Neutrophil (primary cell): ENCODE results near the gene CNOT1.

ENCODE experiments used
- H3K27ac ChIP-seq: fragments of 200-600 bp; sonication (generic); 2 replicates; pipeline ENCODE4 v1.5.1; 2016; ENCODE audit warnings: mild to moderate bottlenecking, moderate library complexity
- H3K27me3 ChIP-seq: fragments of 200-600 bp; sonication (generic); 2 replicates; pipeline ENCODE4 v1.6.0; 2016; ENCODE audit warnings: mild to moderate bottlenecking
- H3K36me3 ChIP-seq: fragments of 200-600 bp; sonication (generic); 2 replicates; pipeline ENCODE4 v1.5.1; 2017
- H3K4me1 ChIP-seq, 2 experiments: fragments of 200-600 bp in 1 of 2; sonication (generic) in 1 of 2; 1 replicate in 1 of 2; 2 replicates in 1 of 2; pipeline versions ENCODE4 v1.5.1 to v1.6.1; 2013 to 2016; ENCODE audit warnings: low read depth in 1 of 2, low read length in 1 of 2, mild to moderate bottlenecking in 1 of 2, moderate library complexity in 1 of 2; ENCODE audit not compliant: control insufficient read depth in 1 of 2, insufficient read depth in 1 of 2
- H3K4me3 ChIP-seq, 2 experiments: fragments of 200-600 bp in 1 of 2; sonication (generic) in 1 of 2; 1 replicate in 1 of 2; 2 replicates in 1 of 2; pipeline ENCODE4 v1.5.1; 2013 to 2016; ENCODE audit warnings: low read depth in 1 of 2, low read length in 1 of 2, mild to moderate bottlenecking in 1 of 2, moderate library complexity in 1 of 2
- H3K9me3 ChIP-seq: fragments of 200-600 bp; sonication (generic); 2 replicates; pipeline ENCODE4 v1.5.1; 2016
- TF ChIP-seq, protein P1 (sequence below): fragments of 200-600 bp; sonication (generic); IDR thresholded peaks from 2 replicates; pipeline ENCODE4 v1.5.1; 2016; ENCODE audit warnings: antibody characterized with exemption

Gene CNOT1

DNA sequence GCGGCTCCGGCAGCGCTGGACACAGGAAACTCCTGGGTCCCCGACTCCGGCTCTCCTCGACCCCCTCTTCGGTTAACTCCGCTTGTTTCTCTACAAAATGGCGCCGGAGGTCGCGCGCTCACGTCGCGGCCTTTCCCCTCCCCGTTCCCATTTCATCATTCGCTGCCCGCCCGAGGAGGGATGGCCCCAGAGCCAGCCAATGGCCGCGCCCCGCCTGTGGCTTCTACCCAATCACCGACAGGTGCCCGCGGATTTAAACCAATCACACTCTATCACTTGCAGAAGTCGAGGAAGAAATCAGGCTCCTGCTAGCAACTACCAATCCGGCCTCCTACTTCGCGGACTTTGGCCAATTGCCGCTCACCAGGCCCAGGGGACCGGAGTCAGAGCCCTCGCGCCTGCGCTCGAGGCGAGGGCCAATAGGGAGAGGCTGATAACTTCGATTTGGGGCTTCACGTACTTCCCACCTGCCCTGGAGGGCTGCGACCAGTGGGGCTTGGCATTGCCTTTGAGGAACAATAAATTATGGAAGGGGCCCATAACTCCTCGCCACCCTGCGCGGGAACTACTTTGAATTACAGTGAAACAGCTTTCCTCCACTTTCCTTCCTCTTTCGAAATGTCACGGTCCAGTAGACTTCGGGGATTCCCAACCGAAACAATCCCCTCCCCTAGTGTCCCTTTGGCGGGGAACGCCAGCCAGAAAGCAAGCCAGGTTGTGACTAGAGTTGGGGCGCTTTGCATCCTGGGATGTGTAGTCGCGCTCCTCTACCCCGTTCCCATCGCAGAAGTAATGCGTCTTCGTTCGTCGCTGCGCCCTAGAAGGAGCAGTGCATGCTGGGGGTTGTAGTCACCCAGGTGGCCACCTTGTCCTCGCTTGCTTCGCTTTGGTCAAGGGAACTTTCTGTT is at the start of gene CNOT1:
TSS of gene CNOT1 (minus strand) at position 94 of the 908 bp plus-strand sequence. CDS start 30,489 bp downstream, outside the sequence.
- peak within 1 kb of the TSS; percentile 96 for H3K27ac ChIP-seq
- TF ChIP-seq, protein P1, sequence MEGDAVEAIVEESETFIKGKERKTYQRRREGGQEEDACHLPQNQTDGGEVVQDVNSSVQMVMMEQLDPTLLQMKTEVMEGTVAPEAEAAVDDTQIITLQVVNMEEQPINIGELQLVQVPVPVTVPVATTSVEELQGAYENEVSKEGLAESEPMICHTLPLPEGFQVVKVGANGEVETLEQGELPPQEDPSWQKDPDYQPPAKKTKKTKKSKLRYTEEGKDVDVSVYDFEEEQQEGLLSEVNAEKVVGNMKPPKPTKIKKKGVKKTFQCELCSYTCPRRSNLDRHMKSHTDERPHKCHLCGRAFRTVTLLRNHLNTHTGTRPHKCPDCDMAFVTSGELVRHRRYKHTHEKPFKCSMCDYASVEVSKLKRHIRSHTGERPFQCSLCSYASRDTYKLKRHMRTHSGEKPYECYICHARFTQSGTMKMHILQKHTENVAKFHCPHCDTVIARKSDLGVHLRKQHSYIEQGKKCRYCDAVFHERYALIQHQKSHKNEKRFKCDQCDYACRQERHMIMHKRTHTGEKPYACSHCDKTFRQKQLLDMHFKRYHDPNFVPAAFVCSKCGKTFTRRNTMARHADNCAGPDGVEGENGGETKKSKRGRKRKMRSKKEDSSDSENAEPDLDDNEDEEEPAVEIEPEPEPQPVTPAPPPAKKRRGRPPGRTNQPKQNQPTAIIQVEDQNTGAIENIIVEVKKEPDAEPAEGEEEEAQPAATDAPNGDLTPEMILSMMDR = peak; percentile 35
- no peaks in the 10 kb centered on the region for H3K9me3 ChIP-seq
- H3K4me1 ChIP-seq = peaks cover 17 to 22% of the 10 kb centered on the region in 2 experiments
- no peaks in the 10 kb centered on the region for H3K27me3 ChIP-seq
- H3K36me3 ChIP-seq = no peaks in the 10 kb centered on the region
- H3K4me3 ChIP-seq = peak within 1 kb of the TSS; percentile 95 to 98

DNA sequence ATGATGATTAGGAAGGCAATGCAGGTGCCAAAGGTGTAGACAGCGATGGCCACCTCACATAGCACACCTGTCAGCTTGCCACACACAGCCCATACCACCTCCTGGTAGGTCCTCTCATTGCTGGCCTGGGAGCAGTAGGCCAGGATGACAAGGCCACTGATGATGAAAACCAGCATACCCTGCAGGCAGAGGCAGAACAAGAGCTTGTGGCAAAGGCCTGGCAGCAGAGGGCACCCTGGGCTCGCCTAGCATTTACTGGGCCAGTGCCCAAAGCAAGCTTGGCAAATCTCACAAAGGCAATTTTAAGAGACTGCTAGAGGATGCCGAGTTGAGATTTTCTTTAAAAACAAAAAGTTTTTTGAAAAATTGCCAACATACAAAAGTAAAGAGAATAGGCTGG is 49.1 kb upstream of the CNOT1 start:
- Histone ChIP-seq H3K27me3 (no peaks in the 10 kb centered on the region), H3K4me1 (peaks cover 0 to under 1% of the 10 kb centered on the region in 2 experiments), H3K9me3 (no peaks in the 10 kb centered on the region), H3K36me3 (no peaks in the 10 kb centered on the region), H3K4me3 (no peak overlapping the region), H3K27ac (no peak overlapping the region)
- TF ChIP-seq, protein P1 = no peak

DNA sequence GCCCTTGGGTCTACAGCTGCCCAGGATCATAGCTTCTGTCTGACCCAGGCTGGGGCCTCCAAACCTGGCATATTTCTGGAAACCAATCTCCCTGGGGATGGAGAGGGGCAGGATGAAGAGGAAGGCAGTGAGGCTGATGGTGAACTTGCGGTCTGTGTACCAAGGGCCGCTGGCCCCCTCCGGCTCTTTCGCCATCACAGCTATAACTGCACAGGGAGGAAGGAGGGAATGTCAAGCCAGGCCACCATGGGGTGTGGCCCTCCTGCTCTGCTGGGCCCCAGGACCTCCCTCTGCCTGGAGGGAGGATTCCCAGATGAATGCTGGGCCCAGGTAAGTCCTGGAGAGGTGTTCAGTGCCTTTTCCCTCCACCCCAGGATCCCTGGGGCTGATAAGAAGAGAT is 48.6 kb upstream of the CNOT1 start:
- Histone ChIP-seq H3K27me3 (no peaks in the 10 kb centered on the region), H3K4me3 (no peak overlapping the region), H3K27ac (no peak overlapping the region), H3K36me3 (no peaks in the 10 kb centered on the region), H3K4me1 (no peaks in the 10 kb centered on the region), H3K9me3 (no peaks in the 10 kb centered on the region)
- TF ChIP-seq, protein P1 = no peak

DNA sequence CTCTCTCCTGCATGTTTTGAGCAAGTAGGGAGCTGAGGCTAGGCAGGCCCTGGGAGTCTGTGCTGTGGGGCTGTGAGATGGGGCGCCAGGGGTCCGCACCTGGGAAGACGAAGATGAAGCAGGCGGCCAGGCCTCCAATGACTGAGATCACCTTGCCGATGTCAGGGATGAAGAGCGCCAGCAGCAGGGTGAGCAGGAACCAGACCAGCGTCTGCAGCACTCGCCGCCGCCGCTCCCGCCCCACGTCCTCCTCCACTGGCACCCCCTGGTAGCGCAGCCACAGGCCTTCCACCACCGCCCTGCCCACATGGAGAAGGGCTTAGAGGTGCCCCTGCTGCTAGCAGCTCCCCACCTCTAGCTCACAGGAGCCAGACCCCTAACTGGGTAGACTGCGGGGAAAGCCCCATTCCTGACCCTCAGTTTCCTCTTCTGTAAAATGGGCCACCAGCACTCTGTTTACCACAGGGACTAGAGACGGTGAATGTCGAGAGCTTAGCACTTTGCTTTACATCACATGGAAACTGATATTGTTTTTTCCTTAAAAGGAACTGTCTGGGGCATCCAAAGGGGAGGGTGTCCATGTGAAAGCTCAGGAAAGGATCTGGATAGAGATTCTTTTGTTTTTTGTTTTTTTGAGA is 41.4 kb upstream of the CNOT1 start:
- Histone ChIP-seq H3K27ac (no peak overlapping the region), H3K4me3 (no peak overlapping the region), H3K4me1 (no peaks in the 10 kb centered on the region), H3K9me3 (no peaks in the 10 kb centered on the region), H3K36me3 (no peaks in the 10 kb centered on the region), H3K27me3 (no peaks in the 10 kb centered on the region)
- TF ChIP-seq, protein P1 = no peak

DNA sequence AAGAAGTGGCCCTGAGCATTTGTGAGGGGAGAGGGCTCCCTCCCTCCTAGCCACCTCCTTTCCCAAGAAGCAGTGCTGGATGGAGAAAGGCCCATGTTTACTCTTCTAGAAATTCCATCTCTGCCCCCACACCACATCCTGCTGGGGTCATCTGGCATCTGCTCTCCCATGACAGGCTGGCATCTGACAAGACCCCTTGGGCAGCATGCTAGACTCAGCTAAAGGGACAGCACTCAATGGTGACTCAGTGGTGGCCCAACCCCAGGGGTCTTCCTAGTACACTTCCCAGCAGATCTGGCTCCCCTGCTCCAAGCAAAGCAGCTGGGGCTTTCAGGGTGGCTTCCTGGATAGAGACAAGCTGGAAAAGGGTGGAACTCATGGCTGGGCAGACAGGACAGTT is 40.6 kb upstream of the CNOT1 start:
- Histone ChIP-seq H3K27me3 (no peaks in the 10 kb centered on the region), H3K27ac (no peak overlapping the region), H3K36me3 (no peaks in the 10 kb centered on the region)

More for the DNA sequence above, 40.6 kb upstream of the CNOT1 start:
- TF ChIP-seq, protein P1 = no peak
- Histone ChIP-seq H3K9me3 (no peaks in the 10 kb centered on the region), H3K4me1 (no peaks in the 10 kb centered on the region), H3K4me3 (no peak overlapping the region)
